NCI-H748 (cell line): ENCODE data around the gene STOX2.
"Not testable (repeated sequence)": the region's sequence is repeated elsewhere in the genome, so short reads cannot be mapped to it uniquely, and the experiment has no call there.

Experiments used
- DNase-seq: peaks from one replicate; lab custom pipeline; 2025; ENCODE audit not compliant: unreplicated experiment; lab: John Stamatoyannopoulos, UW

The STOX2 gene

DNA sequence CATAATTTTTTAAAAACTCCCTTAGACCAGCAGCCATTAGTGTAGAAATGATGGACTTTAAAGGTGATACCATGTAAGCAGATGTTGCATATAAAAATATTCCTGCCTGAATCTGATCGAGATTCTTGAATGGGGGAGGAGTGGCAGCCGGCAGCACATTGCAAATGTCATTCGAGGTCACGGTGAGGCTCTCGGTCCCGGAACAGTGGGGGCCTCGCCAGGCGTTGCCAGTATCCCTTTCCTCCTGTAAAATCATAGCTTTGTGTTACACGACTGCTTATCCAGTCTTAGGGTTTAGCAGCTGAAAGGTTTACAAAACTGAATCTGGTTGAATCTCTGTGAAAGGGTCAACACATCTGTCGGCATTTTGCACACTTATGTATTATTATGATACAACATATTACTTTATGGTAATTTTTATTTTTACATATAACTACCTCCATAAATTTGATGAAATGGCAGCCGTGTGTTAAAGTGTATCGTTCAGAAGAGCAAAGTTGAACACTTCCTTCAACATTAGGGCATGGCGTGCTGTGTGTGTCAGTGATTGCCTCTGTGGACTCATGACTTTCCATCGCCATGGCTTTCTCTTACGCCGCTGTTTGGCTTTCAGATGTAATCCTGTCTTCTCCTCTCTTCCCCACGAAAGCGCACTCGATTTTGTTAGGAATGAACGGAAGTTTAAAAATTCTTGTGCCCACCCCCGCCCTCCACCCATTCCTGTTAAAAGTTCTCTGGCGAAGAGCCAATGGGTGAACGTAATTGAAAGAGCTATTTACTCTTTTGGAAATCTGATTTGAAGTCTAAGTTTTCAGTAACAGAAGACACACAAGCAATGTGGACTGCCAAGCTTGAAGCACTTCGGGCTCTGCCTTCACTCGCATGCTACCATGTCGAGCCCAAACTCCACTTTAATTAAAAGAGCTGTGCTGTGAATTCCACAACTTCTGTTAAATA lies 114.8 kb downstream of the STOX2 start:
- no peak for DNase-seq

DNA sequence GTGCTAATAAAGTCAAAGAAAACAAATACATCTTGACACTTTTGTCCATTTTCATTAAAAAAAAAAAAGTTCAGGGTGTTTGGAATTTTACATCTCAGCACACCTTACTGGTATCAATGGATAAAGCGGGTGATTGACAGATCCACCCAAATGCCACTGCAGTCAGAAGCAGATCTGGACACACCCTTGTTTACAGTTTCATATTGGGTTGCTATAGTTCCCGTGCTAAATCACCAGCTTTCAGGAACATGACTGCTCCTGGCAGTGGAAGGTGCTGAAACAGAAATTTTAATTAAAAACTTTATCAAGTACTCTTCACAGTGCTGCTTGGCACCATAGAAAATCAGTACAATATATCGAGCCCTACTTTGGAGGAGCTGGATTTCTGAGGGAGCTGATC lies 116.3 kb downstream of the STOX2 start:
- peak; percentile 43 for DNase-seq

DNA sequence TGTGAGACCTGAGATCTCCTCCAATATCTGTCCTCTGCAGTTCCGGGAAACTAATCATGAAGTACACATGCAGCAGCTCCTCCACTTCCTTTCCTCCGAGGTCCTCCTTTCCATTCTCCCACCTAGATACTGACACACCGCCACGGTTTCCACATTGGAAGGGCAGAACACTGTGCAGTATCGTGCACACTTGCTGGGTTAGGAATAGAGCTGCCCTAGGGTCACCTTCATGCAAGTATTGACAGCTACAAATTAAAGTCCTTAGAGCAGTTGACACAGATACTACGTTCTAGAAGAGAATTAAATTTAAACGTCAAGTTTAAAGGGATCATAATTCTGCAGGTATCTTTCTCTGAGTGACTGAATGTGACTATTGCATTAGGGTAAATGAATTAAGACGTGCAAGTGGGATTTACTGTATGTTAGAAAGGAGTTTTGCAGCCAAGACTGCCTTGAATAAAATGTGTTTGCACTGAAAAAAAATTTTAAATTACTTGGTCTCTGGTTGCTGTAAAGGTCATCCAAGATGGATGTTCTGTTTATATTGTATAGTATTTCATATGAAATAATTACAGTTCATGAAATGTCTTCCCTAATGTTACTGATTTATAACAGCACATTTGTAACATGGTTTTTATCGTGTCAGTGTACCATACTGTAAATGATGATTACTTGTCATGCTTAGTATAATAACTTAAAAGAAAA lies 117.7 kb downstream of the STOX2 start:
- no peak for DNase-seq

DNA sequence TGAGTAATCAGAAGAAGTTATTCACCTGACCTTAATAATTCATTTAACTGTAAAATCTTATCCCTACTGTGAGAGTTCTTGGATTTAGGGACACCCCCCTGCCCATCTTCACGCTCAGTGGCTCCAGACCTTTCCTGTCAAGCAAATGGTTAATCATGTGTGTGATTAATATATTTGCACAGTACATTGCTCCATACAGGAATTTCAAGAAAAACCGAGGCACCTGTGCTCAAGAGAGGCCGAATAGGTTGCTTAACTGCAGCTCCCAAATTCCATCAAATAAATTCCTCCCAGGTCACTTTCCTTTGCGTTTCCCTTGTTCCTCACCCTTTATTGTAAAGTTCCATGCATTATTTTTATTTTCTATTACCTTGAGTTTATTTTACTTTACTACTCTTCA lies 119.5 kb downstream of the STOX2 start:
- DNase-seq = no peak

DNA sequence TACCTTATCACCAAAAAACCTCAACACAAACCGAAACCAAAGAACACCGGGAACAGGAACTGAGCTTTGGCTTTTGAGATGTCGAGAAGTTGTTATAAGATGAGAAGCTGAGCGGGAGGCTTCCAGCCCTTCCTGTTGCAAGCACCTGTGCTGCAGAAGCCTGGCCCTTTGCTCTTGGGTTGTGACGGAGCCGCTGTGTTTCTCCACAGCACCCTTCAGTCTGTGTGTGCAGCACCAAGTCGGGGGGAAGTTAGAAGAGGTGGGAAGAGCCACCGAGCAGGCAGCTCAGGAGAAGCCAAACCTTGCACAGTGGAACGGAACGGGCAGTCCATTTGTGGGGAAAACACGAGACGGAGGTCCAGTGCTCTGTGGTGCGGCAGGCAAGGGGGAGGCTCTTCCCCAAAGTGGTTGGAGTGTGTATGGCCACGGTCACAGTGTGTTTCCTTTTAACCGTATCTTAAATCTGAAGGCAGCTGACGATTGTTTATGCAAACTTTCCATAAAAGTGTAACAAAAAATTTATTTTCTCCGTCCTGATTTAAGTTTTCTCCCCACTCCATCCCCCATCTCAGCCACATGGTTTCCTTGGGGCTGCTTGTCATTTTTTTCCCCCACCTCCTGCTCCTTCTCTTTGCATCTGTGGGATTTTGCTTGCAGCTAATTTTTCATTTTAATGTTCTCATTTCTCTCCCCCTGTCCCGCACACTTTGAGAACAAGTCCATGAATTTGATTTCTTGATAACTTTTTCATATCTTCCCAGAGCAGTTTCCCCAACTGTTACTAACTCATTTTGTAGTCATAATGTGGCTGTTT lies 123.7 kb downstream of the STOX2 start:
- peak; percentile 16 for DNase-seq

DNA sequence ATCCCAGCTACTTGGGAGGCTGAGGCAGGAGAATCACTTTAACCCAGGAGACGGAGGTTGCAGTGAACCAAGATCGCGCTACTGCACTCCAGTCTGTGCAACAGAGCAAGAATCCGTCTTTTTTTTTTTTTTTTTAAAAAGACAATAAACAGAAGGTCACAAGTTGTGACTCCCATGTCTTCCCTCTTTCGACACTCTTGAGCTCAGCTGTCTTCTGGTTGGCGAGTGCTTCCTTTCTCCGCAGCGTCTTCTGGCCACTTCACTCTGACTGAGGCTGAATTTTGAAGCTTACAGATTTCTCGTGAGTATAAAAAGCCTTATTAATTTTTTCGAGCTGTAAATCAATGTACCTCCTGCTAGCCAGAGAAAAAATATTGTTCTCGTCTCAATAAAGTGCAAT lies 124.9 kb downstream of the STOX2 start:
- DNase-seq = no peak

DNA sequence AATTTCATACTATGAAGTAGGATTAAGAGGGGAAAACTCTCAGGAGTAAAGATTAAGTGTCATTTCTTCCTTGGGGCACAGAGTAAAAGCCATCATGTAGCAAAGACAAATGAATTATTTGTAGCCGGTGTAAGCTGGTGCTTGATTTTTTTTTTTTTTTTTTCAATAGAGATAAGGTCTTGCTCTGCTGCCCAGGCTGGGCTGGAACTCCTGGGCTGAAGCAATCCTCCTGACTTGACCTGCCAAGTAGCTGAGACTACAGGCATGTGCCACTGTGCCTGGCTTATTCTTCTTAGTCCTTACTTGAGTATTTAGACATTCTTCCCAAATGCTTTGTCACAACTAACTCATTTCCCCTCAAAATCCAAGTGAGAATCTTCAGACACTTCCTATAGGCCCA lies 125.7 kb downstream of the STOX2 start:
- DNase-seq = no peak

DNA sequence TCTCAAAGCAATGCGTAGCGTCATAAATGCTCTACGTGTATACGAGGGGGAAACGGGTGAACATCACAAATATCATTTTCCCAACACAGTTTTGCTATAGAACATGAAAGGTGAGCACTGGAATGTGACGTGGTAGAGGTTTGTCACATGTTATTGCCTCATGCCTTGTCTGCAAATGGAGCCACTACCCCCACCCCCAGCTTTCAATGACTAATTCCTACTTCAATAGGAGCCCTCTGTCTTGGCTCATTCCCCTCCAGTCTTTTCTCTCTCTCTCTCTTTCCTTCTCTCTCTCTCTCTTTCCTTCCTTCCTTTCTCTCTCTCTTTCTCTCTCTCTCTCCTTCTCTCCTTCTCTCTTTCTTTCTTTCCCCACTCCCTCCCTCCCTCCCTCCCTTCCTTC lies 127.0 kb downstream of the STOX2 start:
- no peak for DNase-seq

DNA sequence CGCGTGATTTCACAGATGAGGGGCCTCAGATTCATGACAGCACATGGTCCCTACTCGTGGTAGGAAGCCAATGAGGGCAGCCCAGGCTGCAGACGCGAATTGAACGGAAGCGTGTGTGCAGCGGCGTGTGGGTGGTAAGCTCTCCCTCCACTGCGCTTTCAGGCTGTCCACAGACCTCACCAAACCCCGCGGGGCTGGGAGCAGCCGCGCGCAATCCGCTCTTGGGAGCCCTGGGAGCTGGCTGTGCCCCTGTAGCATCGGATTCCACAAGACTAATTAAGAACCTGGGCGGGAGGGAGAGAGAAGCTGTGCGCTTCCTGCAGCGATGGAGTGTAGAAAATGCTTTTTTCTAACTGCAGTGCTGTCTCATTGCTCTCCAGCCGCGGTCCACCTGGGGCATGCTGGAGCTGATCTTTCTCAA lies 134.9 kb downstream of the STOX2 start:
- DNase-seq = no peak

DNA sequence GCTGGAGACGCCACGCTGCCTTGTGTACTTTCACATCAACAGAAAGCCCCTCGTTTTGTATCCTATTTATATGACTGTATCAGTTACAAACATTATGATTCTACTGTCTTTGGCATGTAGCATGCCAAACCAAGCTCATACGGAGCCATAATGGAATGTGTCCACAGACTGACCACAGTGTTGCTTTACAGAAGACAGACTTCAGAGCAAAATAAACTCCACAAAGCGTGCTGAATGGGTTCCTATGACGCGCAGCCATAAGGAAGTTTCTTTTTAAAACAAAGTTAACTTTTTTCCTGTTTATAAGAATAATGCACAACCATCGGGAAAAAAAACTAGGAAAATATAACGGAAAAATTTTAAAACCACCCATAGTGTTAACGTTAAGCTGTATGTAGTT lies 136.0 kb downstream of the STOX2 start:
- no peak for DNase-seq

DNA sequence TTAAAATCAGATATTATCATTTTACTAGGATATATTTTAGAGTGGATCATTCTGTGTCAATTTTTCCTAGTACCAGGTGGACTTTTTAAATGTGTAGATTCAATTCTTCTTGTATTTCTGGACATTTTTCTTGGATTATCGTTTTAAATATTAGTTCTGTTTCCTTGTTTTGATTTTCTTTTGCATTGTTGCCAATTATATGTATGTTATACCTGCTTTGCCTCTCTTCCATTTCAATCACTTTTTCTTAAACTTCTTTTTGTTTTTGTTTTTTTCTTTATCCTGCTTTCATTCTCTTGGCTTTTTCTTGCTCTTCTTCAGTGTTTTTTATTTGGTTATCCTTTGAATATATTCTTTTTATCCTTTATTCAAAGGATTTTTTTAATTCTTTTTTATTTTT lies 141.0 kb downstream of the STOX2 start:
- no peak for DNase-seq

DNA sequence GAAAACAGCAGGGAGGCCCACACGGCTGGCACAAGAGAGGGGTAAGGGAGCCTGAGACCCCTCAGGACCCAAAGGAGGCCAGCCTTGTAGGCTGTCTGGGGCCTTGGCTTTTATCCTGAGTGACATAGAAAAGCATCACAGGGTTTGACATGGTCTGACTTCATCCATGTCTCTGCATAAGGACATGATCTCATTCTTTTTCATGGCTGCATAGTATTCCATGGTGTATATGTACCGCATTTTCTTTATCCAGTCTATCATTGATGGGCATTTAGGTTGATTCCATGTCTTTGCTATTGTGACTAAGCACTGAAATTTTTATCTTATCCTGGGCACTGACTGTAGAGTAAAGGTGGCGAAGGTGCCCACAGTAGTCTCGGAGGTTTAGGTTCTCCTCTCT lies 146.2 kb downstream of the STOX2 start:
- DNase-seq = not testable (repeated sequence)

DNA sequence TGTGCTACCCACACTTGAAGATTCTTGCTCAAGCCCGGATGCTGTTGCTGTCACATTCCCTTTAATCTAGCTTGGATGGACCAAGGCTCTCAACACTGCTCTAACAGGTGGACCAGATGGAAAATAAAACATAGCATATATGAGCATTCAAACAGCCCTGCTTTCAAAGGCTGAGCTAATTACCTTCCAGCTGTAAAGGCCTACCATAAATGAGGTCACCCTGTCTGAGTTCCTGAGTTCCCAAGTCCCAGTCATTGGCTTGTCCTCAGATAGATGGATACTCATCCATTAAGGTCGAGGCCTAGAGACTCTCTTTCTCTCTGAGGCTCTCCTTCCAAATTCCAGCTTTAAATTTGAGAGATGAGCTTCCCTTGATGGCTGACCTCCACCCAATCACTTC lies 147.5 kb downstream of the STOX2 start:
- no peak for DNase-seq

DNA sequence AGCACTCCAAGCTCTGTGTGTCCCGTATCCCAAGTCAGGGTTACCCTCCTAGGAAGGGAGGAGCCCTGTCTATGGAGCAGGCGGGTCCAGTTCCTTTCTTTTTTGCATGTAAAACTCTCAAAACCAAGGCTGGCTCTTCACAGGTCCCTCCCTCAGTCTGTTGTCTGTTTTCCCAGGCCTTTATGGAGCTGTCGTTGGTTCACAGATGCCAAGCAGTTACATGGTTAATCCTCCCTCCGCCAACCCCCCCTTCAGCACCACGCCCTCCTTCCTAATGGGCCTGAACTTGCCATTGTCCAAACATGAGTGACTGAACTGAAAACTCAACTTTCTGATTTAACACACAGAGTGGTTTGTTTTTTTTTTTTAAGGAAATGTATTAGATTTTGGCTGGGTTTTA lies 148.3 kb downstream of the STOX2 start:
- peak; percentile 4 for DNase-seq

DNA sequence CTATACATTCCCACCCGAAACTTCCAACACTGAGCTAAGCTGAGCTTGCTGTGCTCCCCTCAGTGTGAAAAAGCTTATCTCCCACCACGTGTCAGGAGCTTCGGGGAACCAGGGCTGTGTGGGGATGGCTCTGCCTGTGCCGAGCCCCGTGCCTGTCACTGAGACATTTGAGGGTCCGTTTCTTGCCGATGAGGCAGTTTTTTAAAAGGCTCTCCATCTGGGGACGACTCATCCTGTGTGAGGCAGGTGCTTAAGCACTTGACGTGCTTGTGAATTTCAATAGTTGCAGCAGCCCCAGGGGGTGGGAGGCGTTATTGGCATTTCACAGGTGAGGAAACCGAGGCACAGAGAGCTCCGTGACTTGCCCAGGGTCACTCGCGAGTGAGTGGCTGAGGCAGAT lies 151.8 kb downstream of the STOX2 start:
- no peak for DNase-seq

DNA sequence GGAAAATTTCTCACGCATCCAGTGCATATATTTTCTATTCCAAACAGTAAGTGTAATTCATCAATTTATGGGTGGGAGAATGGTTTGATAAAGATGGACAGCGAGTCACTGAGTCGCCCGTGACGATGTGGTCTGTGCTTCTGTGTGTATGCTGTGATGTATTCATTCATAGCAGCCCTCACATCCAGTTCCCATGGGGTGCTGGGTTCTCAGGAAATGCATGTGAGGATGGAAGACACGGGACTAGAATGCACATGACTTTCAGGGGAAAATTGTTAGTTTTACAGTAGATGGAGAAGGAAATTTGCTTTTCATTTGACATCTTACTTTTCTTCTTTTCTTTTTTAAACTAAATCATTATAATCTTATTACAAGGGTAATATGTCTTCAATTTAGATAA lies 152.9 kb downstream of the STOX2 start:
- DNase-seq = no peak

DNA sequence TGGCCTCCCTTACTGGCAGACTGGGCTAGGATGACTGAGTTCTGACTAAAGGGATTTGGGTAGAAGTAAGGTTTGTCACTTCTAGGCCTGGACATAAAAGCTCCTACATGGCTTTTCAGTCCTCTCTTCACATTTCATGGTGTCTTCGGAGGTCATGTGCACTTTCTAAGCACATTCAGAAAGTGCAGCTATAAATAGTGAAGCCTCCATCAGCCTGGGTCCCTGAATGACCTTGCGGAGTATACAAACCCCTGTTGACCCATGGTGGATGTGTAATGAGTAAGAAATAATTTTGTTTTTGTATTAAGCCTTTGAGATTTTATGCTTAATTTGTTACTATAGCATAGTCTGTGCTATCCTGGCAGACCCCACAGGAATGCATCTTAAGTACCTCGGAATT lies 154.0 kb downstream of the STOX2 start:
- DNase-seq = no peak

DNA sequence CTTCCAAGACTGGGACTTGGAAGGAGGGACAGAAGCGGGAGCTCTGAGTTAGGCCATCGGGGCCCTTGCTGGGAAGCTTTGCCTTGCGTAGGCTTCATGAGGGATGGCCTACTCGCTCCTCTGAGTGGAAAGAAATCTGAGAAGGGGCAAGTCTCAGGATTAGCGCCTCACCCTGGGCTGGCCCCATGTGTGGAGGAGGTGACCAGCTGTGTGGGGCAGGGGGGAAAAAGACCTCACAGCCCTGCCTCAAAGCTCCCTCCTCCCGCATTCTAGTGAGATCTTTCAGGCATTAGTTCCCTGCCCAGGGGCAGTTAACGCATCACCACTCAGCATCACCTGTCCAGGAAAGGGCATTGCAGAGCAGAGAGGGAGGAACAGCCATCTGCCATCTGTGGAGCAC lies 156.5 kb downstream of the STOX2 start:
- no peak for DNase-seq

DNA sequence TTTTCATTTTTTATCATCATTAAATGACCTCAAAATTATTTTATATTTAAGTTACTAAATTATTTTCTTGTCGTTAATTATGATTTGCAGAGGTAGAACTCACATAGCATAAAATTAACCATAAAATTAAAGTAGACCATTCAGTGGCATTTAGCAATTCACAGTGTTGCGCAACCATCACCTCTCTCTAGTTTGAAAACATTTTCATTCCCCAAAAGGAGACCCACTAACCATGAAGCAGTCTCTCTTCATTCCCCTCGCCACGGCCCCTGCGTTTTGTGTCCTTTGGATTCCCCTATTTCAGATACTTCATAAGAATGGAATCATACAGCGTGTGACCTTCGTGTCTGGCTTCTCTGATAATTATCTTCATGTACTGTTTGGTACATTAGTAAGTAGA lies 157.7 kb downstream of the STOX2 start:
- DNase-seq = no peak

DNA sequence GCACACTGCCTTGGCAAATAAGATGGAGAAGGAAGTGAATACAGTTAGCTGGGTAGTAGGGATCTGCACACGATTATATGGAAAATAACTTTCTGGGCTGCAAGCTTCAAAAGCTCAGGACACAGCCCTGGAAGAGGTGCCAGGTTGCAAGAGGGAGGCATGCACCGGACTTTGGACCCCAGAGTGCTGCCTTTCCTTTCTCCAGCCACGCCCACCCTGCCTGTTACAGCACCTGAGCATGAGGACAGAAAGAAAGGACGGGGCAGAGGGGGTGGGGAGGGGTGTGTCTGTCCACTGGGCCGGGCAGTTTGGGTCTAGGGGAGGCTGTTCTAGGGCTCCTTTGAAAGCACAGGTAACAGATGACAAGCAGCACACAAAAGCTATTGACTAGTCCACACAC lies 159.8 kb downstream of the STOX2 start:
- DNase-seq = no peak

DNA sequence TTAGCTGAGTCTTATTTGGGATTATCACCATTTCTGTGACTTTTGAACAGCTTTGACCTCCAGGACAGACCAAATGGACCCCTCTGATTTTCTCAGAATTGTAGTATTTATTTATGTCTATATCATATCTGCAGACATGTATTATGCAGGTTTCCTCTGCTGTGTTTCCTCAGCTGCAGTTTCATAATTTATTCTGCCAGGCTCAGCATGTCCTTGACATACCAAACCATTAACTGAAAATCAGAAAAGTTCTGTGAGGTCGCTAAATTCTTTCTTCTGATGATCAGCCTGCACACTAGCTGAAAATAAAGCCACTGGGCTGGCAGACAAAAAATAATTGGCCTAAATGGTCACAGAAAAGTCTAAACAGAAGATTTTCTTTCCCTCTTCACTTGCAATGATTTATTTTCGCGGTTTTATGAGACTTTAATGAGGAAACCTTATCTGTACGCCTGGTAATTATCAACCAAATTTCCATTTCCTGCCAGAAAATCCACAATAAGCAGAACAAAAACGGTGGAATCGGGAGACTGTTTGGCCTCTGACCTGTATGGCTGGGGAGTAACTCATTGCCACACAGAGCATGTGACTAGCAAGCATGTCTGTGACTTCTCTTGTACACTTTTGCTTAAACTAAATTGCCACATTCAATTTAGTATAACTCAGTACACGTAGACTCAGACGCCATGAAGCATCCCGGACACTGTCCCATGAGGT lies 161.6 kb downstream of the STOX2 start:
- DNase-seq = no peak
